ENCODE data around the gene TMEM50B.
"Not testable (repeated sequence)": the region's sequence is repeated elsewhere in the genome, so short reads cannot be mapped to it uniquely, and the experiment has no call there.

GRCh38 chr21:33469183-33469582 is 10.6 kb downstream of the TMEM50B start:
- TF ChIP-seq, protein P1, sequence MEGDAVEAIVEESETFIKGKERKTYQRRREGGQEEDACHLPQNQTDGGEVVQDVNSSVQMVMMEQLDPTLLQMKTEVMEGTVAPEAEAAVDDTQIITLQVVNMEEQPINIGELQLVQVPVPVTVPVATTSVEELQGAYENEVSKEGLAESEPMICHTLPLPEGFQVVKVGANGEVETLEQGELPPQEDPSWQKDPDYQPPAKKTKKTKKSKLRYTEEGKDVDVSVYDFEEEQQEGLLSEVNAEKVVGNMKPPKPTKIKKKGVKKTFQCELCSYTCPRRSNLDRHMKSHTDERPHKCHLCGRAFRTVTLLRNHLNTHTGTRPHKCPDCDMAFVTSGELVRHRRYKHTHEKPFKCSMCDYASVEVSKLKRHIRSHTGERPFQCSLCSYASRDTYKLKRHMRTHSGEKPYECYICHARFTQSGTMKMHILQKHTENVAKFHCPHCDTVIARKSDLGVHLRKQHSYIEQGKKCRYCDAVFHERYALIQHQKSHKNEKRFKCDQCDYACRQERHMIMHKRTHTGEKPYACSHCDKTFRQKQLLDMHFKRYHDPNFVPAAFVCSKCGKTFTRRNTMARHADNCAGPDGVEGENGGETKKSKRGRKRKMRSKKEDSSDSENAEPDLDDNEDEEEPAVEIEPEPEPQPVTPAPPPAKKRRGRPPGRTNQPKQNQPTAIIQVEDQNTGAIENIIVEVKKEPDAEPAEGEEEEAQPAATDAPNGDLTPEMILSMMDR (conservative IDR thresholded peaks at IDR 0.05; ENCODE audit: low read length), result not testable (repeated sequence)
- TF ChIP-seq EZH2phosphoT487 (IDR thresholded peaks at IDR 0.05; ENCODE audit: borderline replicate concordance), result not testable (repeated sequence)

Measured in Loucy (cell line).